ENCODE data around the gene OBSCN.
"Not testable (repeated sequence)": the region's sequence is repeated elsewhere in the genome, so short reads cannot be mapped to it uniquely, and the experiment has no call there.

Gene OBSCN

DNA sequence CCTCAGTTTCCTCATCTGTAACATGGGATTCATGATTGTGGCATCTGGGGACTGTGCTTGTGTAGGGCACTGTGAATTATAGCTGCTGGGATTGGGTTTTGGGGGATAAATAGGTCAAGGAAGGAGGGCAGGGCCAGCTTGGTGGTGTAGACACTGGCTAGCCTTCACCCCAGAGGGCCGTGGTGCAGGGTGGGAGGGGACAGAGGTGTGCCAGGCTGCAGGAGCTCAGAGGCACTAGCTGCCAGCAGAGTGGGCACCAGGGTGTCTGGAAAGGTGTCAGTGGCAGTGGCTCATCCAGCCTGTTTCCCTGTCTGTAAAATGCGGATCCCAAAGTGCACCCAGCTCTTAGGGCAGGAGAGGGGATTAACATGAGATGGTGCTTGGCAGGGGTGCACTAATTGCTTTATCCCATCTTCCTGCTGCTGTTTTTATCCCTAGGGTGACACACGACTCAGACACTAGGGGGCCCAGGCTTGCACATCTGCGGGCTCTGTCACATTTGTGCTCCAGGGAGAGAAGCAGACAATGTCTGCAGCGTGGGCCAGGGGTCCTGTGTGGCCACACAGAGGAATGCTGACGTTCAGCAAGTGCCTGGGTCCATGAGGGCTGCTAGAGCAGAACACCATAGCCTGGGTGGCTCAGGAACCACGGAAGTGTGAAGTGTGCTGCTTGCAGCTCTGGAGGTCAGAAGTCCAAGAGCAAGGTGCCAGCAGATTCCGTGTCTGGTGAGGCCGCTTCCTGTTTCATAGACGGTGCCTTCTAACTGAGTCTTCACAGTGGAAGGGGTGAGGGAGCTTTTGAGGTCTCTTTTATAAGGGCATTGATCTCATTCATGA, 19.3 kb downstream of the OBSCN start:
- no peak for DNase-seq (ENCODE audit: low read depth)

DNA sequence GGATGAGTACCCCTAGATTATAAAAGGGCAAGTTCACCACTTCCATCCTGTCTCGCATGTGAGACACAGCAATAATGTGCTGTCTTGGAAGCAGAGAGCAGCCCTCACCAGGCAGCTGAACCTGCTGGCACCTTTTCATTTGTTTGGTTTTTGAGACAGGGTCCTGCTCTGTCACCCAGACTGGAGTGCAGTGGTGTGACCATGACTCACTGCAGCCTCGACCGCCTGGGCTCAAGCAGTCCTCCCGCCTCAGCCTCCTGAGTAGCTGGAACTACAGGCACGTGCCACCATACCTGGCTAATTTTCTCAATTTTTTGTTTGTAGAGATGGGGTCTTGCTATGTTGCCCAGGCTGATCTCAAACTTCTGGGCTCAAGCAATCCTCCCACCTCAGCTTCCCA, 20.3 kb downstream of the OBSCN start:
- DNase-seq (ENCODE audit: low read depth), result not testable (repeated sequence)

DNA sequence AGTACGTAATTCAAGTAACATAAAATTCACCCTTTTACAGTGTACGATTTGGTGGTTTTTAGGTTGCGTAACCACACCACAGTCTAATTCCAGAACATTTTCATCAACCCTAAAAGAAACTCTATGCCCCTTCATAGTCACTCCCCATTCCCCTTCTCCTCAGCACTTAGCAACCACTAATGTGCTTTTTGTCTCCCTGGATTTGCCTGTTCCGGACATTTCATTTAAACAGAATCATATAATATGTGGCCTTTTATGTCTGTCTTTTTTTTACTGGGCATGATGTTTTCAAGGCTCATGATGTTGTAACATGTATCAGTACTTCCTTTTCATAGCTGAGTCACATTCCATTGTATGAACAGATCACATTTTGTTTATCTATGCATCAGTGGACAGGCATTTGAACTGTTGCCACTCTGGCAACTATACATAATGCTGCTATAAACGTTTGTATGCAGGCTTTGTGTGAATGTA, 20.8 kb downstream of the OBSCN start:
- no peak for DNase-seq (ENCODE audit: low read depth)

DNA sequence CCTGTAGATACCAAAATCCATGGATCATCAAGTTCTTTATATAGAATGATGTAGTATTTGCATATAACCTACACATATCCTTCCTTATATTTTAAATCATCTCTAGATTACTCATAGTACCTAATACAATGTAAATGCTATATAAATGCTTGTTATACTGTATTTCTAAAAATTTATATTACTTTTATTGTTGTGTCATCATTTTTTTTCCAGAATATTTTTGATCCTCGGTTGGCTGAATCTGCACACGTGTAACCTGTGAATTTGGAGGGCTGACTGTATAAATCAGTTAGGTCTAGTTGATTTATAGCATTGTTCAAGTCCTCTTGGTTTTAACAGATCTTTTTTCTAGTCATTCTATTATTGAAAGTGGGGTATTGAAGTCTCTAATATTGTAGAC, 23.3 kb downstream of the OBSCN start:
- no peak for DNase-seq (ENCODE audit: low read depth)

DNA sequence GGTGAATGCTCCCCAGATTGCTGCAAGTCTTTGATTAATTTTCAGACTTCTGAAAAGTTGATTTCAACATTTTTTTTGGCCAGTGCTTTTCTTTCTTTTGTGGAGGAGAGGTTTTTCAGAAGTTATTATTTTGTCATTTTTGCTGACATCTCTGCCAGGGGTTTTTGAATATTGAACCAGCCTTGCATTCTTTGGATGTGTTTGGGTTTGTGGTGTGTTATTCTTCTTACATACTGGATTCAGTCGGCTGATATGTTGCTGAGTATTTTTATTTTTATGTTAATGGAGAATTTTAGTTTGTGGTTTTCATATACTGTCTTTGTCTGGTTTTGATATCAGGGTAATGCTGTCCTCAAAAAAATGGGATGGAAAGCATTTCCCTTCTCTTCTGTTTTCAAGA, 25.3 kb downstream of the OBSCN start:
- no peak for DNase-seq (ENCODE audit: low read depth)

DNA sequence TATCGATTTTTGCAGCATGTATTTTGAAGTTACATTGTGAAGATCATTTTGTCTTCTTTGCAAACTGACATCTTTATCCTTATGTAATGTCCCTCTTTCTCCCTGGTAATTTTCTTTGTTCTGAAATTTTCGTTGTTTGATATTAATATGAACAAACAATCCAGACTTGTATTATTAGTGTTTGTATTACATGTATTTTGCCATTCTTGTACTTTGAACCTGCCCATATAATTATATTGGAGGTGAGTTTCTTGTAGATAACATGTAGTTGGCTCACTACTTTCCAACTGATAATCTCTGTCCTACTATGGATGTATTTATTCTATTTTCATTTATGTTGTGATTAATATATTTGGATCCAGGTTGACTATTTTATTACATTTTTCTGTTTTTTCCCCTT, 27.1 kb downstream of the OBSCN start:
- DNase-seq (ENCODE audit: low read depth), result no peak

DNA sequence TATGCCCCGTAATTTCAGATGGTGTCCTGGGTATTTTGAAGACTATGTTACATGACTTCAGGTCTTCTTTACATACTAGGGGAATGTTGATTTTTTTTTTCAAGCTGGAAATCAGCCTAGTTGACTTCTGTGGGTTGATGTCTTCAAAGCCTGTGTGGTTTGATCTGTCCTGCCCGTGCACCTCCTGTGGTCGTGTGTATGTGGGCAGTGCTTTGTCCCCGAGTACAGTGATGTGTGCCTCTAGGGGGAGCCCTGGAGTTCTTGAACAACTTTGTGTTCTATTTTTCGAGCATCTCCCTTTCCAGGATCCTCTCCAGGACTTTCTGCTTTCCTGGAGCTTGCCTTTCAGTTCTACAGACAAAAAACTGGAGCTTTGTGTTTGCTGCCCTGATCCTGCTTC, 28.9 kb downstream of the OBSCN start:
- DNase-seq (ENCODE audit: low read depth), result peak; percentile 49

DNA sequence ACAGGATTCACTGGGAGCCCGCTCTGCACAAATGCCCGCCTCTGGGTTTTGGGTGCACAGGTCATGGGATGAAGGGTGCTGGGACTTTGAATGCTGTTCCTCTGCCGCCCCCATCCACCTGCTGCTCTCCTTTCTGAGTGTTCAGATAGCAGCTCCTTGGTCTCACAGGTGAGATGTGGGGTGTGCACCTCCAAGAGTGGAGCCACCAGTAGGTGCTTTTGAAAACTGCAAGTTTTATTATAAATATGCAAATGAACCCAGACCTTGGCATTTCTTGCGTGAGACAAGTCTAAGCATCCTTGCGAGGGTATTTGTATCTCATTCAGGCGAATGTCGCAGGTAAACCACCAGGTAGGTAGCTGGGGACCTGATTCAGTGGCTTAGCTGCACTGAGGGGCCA, 30.2 kb downstream of the OBSCN start:
- no peak for DNase-seq (ENCODE audit: low read depth)

DNA sequence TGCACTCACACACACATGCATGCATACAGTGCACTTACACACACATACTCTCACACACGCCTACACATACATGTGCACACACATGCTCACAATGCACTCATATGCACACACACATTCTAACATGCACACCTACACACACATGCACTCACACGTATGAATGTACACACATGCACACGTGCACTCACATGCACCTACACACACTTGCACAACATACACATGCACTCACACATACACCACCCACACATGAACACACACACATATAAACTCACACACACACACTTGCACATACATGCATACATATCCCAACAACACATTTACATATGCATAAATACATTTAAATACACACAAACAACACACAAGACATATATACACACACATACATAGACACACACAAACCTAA, 30.6 kb downstream of the OBSCN start:
- no peak for DNase-seq (ENCODE audit: low read depth)

DNA sequence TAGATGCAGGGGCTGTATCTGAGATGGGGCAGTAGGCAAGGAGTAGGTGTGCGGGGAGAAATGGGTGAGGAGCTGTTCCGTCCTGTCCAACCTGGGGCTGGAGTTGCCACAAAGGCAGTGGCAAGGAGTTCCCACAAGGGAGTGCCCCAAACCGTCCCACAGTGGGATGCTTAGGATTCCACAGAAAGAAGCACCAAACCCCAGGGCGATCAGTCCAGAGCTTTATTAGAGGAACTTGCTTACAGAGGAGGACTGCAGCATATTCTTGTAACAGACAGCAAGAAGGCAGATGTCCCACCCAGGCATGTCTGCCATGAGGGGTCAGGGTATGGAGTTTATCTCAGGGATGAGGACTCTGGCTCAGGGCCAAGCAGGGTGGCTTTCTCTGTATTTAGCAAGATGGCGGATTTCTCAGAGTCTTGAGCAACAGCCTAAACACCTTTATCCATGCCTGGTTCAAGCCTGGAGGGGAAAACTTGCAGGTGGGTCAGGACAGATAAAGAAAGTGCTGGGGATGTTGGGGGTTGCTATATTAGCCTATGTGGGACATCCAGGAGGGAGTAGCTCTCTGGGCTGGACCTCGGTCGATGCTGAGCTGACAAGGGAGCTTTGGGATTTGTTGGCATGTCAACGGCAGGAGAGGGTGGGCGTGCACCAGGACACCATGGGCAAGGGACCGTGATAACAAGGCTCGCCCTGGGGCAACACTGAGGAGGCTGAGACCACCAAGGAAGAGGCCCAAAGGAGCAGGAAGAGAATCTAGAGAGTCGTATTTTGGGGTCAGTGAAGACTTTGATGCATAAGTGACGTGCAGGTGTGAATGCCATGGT, 32.8 kb downstream of the OBSCN start:
- DNase-seq (ENCODE audit: low read depth), result no peak

DNA sequence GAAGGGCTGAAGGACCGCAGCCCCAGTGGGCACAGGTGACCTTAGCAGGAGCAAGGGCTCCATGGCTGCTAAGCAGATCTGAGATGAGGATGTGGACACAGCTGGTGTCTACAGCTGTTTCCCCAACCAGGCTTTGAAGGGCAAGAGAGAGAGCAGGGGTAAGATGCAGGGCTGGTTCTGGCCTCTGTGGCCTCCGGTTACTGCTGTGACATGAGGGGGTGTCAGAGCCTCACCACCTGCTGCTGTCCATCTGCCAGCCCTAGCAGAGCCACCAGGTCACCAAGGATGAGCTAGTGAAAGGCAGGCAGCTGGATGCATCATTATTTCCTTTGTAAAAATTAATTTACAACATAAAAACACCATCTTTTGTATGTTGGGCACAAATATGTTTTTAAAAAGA, 33.4 kb downstream of the OBSCN start:
- DNase-seq (ENCODE audit: low read depth), result no peak

DNA sequence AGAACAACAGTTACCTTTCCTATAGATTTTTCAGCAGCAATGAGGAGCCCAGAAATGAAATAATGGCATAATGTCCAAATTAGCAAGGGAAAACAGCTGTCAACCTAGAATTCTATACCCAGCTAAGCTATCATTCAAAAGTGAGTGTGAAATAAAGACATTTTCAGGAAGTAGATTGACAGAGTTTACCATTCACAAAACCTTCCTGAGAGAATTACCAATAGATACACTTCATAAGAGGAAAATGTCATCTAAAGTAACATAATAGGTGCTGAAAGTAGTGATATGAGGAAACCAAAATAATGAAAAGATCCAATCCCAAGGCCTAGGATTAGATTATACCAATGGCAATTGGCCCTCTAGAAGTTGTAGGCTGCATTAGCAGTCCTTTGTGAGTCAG, 34.6 kb downstream of the OBSCN start:
- no peak for DNase-seq (ENCODE audit: low read depth)

DNA sequence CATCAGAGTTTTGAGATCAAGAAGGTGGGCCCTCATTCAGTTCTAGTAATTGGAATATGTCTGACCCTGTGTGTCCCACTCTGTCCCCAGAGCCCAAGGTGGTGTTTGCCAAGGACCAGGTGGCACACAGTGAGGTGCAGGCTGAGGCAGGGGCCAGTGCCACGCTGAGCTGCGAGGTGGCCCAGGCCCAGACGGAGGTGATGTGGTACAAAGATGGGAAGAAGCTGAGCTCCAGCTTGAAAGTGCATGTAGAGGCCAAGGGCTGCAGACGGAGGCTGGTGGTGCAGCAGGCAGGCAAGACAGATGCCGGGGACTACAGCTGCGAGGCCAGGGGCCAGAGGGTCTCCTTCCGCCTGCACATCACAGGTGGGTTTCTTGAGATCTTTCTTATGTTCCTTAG, 35.2 kb downstream of the OBSCN start:
- no peak for DNase-seq (ENCODE audit: low read depth)

DNA sequence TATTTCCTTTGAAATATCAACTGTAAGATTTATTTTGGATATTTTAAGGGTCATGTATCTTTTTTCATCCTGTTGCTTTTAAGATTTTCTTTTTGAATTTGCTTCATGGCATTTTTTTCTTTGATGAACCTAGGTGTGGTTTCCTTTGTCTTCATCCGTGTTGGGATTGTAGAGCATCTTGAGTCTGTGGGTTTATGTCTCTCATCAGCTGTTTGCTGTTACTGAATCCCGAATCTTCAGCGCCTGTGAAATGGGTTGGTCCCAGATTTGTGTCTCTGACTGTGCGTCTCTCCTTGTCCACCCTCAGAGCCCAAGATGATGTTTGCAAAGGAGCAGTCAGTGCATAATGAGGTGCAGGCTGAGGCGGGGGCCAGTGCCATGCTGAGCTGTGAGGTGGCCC, 36.1 kb downstream of the OBSCN start:
- DNase-seq (ENCODE audit: low read depth), result not testable (repeated sequence)

DNA sequence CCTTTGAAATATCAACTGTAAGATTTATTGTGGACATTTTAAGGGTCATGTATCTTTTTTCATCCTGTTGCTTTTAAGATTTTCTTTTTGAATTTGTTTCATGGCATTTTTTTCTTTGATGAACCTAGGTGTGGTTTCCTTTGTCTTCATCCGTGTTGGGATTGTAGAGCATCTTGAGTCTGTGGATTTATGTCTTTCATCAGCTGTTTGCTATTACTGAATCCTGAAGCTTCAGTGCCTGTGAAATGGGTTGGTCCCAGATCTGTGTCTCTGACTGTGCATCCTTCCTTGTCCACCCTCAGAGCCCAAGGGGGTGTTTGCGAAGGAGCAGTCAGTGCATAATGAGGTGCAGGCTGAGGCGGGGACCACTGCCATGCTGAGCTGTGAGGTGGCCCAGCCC, 37.3 kb downstream of the OBSCN start:
- no peak for DNase-seq (ENCODE audit: low read depth)

DNA sequence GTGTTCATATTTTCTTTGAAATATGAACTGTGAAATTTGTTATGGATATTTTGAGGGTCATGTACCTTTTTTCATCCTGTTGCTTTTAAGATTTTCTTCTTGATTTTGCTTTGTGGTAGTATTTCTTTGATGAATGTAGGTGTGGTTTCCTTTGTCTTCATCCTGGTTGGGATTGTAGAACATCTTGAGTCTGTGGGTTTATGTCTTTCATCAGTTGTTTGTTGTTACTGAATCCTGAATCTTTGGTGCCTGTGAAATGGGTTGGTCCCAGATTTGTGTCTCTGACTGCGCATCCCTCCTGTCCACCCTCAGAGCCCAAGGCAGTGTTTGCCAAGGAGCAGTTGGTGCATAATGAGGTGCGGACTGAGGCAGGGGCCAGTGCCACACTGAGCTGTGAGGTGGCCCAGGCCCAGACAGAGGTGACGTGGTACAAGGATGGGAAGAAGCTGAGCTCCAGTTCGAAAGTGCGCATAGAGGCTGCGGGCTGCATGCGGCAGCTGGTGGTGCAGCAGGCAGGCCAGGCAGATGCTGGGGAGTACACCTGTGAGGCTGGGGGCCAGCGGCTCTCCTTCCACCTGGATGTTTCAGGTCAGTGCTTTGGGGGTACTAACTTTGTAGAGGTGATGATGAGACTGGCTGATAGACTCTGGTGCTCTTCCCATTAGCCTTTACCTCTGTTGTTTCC, 38.5 kb downstream of the OBSCN start:
- no peak for DNase-seq (ENCODE audit: low read depth)

DNA sequence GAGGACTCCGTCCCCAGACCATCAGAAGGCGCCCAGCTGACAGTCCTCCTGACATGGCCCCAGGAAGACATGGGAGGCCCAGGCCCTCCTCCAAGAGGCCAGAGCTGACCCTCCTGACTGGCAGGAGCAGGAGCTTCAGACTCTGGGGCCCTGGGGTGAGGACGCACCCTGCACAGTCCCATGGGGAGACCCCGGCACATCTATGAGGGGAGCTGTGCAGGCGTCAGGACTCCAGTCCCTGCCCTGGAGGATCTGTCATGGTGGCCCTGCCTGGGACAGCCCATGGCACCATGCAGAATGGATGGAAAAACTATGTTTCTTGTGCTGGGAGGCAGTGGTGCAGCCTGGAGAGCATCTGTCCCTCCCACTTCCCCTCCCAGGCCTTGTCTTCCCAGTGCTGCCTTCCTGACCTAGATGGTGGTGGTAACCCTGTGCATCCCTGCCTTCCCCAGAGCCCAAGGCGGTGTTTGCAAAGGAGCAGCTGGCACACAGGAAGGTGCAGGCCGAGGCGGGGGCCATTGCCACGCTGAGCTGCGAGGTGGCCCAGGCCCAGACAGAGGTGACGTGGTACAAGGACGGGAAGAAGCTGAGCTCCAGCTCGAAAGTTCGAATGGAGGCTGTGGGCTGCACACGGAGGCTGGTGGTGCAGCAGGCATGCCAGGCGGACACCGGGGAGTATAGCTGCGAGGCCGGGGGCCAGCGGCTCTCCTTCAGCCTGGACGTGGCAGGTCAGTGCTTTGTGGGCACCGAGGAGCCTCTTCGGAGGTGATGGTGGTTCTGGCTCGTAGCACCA, 41.9 kb downstream of the OBSCN start:
- DNase-seq (ENCODE audit: low read depth), result no peak

DNA sequence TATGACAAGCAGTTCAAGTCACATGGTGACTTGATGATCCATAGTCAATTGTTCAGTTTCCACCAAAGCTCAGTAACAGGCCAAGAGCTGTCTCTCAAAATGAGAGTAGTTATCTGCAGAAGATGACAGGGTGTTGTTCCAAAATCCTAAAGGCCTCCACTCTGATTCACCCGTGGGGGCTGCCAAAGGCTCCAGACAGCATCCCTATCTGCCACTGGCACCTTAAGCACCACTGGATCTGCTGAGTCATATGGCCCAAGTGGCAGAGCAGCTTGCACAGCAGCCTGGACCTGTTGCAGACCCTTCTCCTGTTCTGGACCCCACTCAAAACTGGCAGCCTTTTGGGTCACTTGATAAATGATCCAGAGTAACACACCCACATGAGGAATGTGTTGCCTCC, 44.6 kb downstream of the OBSCN start:
- not testable (repeated sequence) for DNase-seq (ENCODE audit: low read depth)

DNA sequence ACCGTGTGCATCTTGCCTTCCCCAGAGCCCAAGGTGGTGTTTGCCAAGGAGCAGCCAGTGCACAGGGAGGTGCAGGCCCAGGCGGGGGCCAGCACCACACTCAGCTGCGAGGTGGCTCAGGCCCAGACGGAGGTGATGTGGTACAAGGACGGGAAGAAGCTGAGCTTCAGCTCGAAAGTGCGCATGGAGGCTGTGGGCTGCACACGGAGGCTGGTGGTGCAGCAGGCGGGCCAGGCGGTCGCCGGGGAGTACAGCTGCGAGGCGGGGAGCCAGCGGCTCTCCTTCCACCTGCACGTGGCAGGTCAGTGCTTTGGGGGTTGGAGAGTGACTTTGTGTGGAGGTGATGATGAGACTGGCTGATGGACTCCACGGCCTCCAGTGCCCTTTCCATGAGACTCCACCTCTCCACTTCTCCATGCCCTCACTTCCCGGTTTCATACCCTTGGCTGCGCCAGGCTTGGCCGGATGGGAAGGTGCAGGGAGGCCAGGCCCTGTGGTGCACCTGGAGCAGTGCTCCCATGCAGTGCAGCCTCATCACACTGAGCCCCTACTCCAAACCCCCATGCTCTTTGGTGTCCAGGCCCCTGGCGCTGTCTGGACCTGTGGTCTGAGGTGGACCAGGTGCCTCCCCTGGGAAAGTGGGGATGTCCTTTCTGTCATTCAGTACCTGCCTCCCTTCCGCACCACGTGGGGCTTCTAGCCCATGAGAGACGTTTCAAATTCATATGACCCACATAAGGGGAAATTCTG, 49.0 kb downstream of the OBSCN start:
- DNase-seq (ENCODE audit: low read depth), result no peak

DNA sequence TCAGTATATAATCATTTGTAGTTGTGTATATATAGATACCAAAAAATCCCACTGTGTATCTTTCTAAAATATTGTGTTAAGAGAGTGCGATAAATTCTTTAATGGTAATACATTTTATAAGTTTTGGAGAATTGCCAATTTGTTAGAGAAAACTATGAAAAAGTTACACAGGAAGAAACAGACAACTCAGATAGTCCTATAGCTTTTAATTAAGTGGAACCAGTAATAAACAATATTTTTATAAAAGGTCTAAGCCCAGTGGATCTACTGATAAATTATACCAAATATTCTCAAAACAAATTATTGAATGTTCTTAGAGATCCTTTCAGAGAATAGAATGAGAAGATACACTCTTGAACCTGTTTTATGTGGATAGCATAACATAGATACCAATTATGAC, 50.6 kb downstream of the OBSCN start:
- no peak for DNase-seq (ENCODE audit: low read depth)

DNA sequence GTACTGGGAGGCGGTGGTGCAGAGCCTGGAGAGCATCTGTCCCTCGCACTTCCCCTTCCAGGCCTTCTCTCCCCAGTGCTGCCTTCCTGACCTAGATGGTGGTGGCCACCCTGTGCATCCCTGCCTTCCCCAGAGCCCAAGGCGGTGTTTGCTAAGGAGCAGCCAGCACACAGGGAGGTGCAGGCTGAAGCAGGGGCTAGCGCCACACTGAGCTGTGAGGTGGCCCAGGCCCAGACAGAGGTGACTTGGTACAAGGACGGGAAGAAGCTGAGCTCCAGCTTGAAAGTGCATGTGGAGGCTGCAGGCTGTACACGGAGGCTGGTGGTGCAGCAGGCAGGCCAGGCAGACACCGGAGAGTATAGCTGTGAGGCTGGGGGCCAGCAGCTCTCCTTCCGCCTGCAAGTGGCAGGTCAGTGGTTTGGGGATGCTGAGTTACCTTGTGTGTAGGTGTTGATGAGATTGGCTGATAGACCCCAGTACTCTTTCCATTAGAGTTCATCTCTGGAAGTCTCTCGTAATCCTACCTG, 51.6 kb downstream of the OBSCN start:
- no peak for DNase-seq (ENCODE audit: low read depth)
